HG02571 (cell line): Measurements from ENCODE around the gene JPH3.
"Not testable (repeated sequence)": the region's sequence is repeated elsewhere in the genome, so short reads cannot be mapped to it uniquely, and the experiment has no call there.

ENCODE experiments used
- ATAC-seq: cut with Tn5 transposase; IDR thresholded peaks from one replicate; pipeline ENCODE4 v1.9.1; 2021; ENCODE audit warnings: mild to moderate bottlenecking, moderate library complexity; ENCODE audit not compliant: unreplicated experiment

Gene JPH3

GRCh38 chr16:87708881-87709638 is 106.8 kb downstream of the JPH3 start:
- no peak for ATAC-seq

- ATAC-seq = no peak
These were observed 107.4 kb downstream of the JPH3 start for GRCh38 chr16:87709677-87710076.

GRCh38 chr16:87710887-87711286 is 108.6 kb downstream of the JPH3 start:
- no peak for ATAC-seq

- no peak for ATAC-seq
These were observed 110.0 kb downstream of the JPH3 start for GRCh38 chr16:87712184-87712762.

GRCh38 chr16:87713451-87714229 is 111.3 kb downstream of the JPH3 start:
- no peak for ATAC-seq

- no peak for ATAC-seq
These were observed 112.9 kb downstream of the JPH3 start for GRCh38 chr16:87715231-87715630.

- ATAC-seq = no peak
These were observed 113.3 kb downstream of the JPH3 start for GRCh38 chr16:87715658-87716057.

GRCh38 chr16:87718831-87719230 is 116.5 kb downstream of the JPH3 start:
- not testable (repeated sequence) for ATAC-seq

- no peak for ATAC-seq
These were observed 118.1 kb downstream of the JPH3 start for GRCh38 chr16:87720446-87720845.

- ATAC-seq = no peak
These were observed 119.6 kb downstream of the JPH3 start for GRCh38 chr16:87721622-87722585.

GRCh38 chr16:87722590-87723225 is 120.4 kb downstream of the JPH3 start:
- ATAC-seq = no peak

- peak; percentile 47 for ATAC-seq
These were observed 120.9 kb downstream of the JPH3 start for GRCh38 chr16:87723226-87723623.

GRCh38 chr16:87724490-87725291 is 122.4 kb downstream of the JPH3 start:
- ATAC-seq = no peak

- ATAC-seq = no peak
These were observed 123.4 kb downstream of the JPH3 start for GRCh38 chr16:87725596-87726235.

GRCh38 chr16:87726577-87726976 is 124.3 kb downstream of the JPH3 start:
- not testable (repeated sequence) for ATAC-seq

GRCh38 chr16:87727346-87727745 is 125.0 kb downstream of the JPH3 start:
- no peak for ATAC-seq

GRCh38 chr16:87728026-87728425 is 125.7 kb downstream of the JPH3 start:
- ATAC-seq = no peak

GRCh38 chr16:87729266-87729954 is 127.1 kb downstream of the JPH3 start:
- no peak for ATAC-seq
